GM18873 (cell line): ENCODE measurements around the gene CYLC1.

Experiments used
- ATAC-seq: cut with Tn5 transposase; IDR thresholded peaks from one replicate; pipeline ENCODE4 v1.9.1; 2021; ENCODE audit warnings: mild to moderate bottlenecking, moderate library complexity, moderate number of reproducible peaks; ENCODE audit not compliant: unreplicated experiment, low FRiP score

The CYLC1 gene

GRCh38 chrX:83860846-83861245 is at the start of gene CYLC1:
Gene CYLC1 (plus strand): TSS chrX:83861146. CDS start chrX:83861183, 37 bp downstream.
- no peak for ATAC-seq

GRCh38 chrX:83819304-83819703 is 41.6 kb upstream of the CYLC1 start:
- ATAC-seq: no peak

- ATAC-seq: no peak
Measured at GRCh38 chrX:83829874-83830273, 31.1 kb upstream of the CYLC1 start.

GRCh38 chrX:83845397-83845796 is 15.5 kb upstream of the CYLC1 start:
- ATAC-seq: peak; percentile 99

GRCh38 chrX:83847339-83847738 is 13.6 kb upstream of the CYLC1 start:
- no peak for ATAC-seq

GRCh38 chrX:83888585-83888984 is 27.6 kb downstream of the CYLC1 start:
- no peak for ATAC-seq

GRCh38 chrX:83892433-83892832 is 31.5 kb downstream of the CYLC1 start:
- no peak for ATAC-seq

GRCh38 chrX:83906921-83907320 is 46.0 kb downstream of the CYLC1 start:
- no peak for ATAC-seq

- no peak for ATAC-seq
Measured at GRCh38 chrX:83916525-83916924, 55.6 kb downstream of the CYLC1 start.

- no peak for ATAC-seq
Measured at GRCh38 chrX:83934220-83934619, 73.3 kb downstream of the CYLC1 start.
